Measurements from ENCODE around the gene VAT1L.

VAT1L gene

DNA sequence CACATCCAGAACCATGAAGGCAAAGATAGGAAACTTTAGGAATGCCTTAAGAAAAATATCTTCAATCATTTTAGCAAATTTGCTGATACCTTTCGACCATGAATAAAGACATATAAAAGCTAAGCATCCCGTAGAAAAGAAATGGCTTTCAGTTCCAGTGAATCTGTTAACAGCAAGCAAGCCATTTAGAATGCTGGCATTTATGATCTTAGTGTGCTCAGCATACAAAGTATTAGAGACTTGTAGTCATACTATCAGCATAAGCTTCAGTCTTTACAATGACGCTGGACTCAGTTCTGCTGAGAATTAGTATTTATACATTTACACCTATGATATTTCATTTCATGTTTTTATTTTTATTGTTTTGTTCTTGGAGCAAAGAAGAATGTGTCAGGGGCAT is 38.7 kb downstream of the VAT1L start:
- H3K4me2 ChIP-seq (ENCODE audit: insufficient read depth, low read length) = no peak overlapping the region
- ATAC-seq (ENCODE audit: insufficient read depth, low read depth) (no peak), DNase-seq (no peak)
- H4K20me1 ChIP-seq (ENCODE audit: insufficient read depth, low read length) = no peaks in the 10 kb centered on the region
- H3K9ac ChIP-seq (ENCODE audit: low read depth, low read length) = no peak overlapping the region
- no peaks in the 10 kb centered on the region for H3K9me3 ChIP-seq (ENCODE audit: insufficient read depth, low read length, severe bottlenecking)
- H3K79me2 ChIP-seq (ENCODE audit: insufficient read depth, low read length) = no peaks in the 10 kb centered on the region
- H3K27me3 ChIP-seq (ENCODE audit: insufficient read depth, low read length, poor library complexity) = no peaks in the 10 kb centered on the region
- TF ChIP-seq, protein P1, sequence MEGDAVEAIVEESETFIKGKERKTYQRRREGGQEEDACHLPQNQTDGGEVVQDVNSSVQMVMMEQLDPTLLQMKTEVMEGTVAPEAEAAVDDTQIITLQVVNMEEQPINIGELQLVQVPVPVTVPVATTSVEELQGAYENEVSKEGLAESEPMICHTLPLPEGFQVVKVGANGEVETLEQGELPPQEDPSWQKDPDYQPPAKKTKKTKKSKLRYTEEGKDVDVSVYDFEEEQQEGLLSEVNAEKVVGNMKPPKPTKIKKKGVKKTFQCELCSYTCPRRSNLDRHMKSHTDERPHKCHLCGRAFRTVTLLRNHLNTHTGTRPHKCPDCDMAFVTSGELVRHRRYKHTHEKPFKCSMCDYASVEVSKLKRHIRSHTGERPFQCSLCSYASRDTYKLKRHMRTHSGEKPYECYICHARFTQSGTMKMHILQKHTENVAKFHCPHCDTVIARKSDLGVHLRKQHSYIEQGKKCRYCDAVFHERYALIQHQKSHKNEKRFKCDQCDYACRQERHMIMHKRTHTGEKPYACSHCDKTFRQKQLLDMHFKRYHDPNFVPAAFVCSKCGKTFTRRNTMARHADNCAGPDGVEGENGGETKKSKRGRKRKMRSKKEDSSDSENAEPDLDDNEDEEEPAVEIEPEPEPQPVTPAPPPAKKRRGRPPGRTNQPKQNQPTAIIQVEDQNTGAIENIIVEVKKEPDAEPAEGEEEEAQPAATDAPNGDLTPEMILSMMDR (IDR thresholded peaks at IDR 0.05; ENCODE audit: borderline replicate concordance, extremely low read depth, low read length, poor library complexity, severe bottlenecking) = no peak
- TF ChIP-seq EZH2 (IDR thresholded peaks at IDR 0.05; ENCODE audit: borderline replicate concordance, low read depth, low read length, severe bottlenecking) = no peak
- H3K36me3 ChIP-seq (ENCODE audit: insufficient read depth, low read length) = no peaks in the 10 kb centered on the region
- H3K4me1 ChIP-seq (ENCODE audit: insufficient read depth, low read length) = no peaks in the 10 kb centered on the region
- H3K27ac ChIP-seq (ENCODE audit: low read length) = no peak overlapping the region
- no peak overlapping the region for H3K4me3 ChIP-seq (ENCODE audit: low read depth in 1 of 2, low read length in 2 of 2)
- no peak overlapping the region for H2AFZ ChIP-seq (ENCODE audit: low read depth, low read length)

DNA sequence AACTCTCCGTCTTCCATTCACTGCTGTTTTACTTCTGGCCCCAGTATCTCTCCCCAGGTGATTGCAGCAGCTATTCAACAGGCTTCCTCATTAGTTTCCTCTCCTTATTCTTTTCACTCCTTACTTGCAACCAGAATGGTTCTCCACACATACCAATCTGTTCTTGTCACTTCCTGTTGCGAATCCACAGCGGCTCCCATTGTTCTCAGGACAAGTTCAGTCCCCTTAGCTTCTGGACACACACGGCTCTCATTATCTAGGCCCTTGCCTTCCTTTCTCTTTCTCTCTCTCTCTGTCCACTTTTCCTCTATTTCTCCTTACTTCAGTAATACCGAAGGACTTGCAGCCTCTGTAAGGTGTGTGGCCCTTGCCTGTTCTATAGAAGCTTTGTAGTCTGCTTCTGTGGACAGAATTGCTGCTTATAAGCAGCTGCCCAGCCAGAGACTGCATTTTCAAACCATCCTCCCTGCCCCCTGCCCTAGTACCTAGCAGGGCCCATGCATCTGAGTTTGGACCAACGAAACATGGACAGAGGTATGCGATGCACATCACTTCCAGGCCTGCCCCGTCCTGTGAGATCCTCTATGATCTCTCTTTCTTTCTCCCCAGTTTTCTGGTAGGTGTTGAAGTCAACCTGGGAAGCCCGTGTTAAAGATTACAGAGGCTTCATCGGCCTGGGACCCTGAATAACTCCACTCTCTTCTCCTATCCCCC is 45.7 kb downstream of the VAT1L start:
- no peak overlapping the region for H3K4me3 ChIP-seq (ENCODE audit: low read depth in 1 of 2, low read length in 2 of 2)
- H3K79me2 ChIP-seq (ENCODE audit: insufficient read depth, low read length) = no peaks in the 10 kb centered on the region
- H3K9me3 ChIP-seq (ENCODE audit: insufficient read depth, low read length, severe bottlenecking) = no peaks in the 10 kb centered on the region
- no peaks in the 10 kb centered on the region for H4K20me1 ChIP-seq (ENCODE audit: insufficient read depth, low read length)
- H3K27ac ChIP-seq (ENCODE audit: low read length) = no peak overlapping the region
- no peak for ATAC-seq (ENCODE audit: insufficient read depth, low read depth)
- TF ChIP-seq EZH2 (IDR thresholded peaks at IDR 0.05; ENCODE audit: borderline replicate concordance, low read depth, low read length, severe bottlenecking) = no peak
- TF ChIP-seq, protein P1 (IDR thresholded peaks at IDR 0.05; ENCODE audit: borderline replicate concordance, extremely low read depth, low read length, poor library complexity, severe bottlenecking) = no peak
- H3K9ac ChIP-seq (ENCODE audit: low read depth, low read length) = no peak overlapping the region
- H3K4me1 ChIP-seq (ENCODE audit: insufficient read depth, low read length) = no peaks in the 10 kb centered on the region
- H3K36me3 ChIP-seq (ENCODE audit: insufficient read depth, low read length) = no peaks in the 10 kb centered on the region
- no peak overlapping the region for H3K4me2 ChIP-seq (ENCODE audit: insufficient read depth, low read length)
- no peak overlapping the region for H2AFZ ChIP-seq (ENCODE audit: low read depth, low read length)
- H3K27me3 ChIP-seq (ENCODE audit: insufficient read depth, low read length, poor library complexity) = no peaks in the 10 kb centered on the region
- no peak for DNase-seq

DNA sequence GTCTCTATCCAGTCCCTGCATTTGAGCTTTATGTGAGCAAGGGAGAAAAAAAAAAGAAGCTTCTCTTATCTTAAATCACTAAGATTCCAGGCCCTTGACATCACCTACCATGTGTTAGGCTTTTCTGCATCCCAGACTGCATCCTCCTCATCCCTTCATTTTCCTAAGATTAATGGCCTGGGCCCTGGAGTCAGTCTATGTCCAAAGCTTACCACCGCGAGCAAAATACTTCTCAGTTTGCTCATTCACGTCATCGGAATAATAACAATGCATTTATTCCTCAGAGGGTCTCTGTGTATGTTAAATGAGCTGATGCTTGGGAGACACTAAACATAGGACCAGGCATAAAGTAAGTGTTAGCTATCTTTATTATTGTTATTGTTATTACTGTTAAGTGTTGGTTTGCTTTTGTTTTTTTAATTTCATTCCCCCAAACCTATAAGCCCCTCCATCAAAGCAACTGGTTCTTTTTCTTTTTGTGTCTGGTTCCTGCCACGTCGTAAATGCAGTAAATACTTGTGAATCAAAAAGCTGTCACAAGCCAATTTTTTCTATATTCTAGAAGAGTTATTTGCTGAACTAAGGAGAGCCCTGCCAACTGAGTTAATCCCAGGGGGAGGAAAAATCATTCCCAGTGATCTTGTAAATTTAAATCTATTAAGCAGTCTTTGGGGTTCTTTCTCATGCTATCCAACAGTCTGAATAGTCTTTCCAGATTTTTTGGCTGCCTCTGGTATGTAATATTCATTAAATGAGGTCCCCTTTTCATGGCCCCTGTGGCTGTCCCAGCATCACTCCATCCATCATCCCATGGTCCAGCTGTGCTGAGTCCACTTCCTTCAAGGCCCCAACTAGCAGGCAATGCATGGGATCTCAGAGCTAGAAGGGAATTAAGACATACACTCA is 46.5 kb downstream of the VAT1L start:
- no peaks in the 10 kb centered on the region for H3K27me3 ChIP-seq (ENCODE audit: insufficient read depth, low read length, poor library complexity)
- H2AFZ ChIP-seq (ENCODE audit: low read depth, low read length) = no peak overlapping the region
- ATAC-seq (ENCODE audit: insufficient read depth, low read depth) = no peak
- H3K4me2 ChIP-seq (ENCODE audit: insufficient read depth, low read length) = no peak overlapping the region
- H3K27ac ChIP-seq (ENCODE audit: low read length) = no peak overlapping the region
- H4K20me1 ChIP-seq (ENCODE audit: insufficient read depth, low read length) = no peaks in the 10 kb centered on the region
- no peaks in the 10 kb centered on the region for H3K36me3 ChIP-seq (ENCODE audit: insufficient read depth, low read length)
- no peak overlapping the region for H3K9ac ChIP-seq (ENCODE audit: low read depth, low read length)
- no peak overlapping the region for H3K4me3 ChIP-seq (ENCODE audit: low read depth in 1 of 2, low read length in 2 of 2)
- no peaks in the 10 kb centered on the region for H3K79me2 ChIP-seq (ENCODE audit: insufficient read depth, low read length)
- no peak for TF ChIP-seq EZH2 (IDR thresholded peaks at IDR 0.05; ENCODE audit: borderline replicate concordance, low read depth, low read length, severe bottlenecking)
- TF ChIP-seq, protein P1 (IDR thresholded peaks at IDR 0.05; ENCODE audit: borderline replicate concordance, extremely low read depth, low read length, poor library complexity, severe bottlenecking) = no peak
- DNase-seq = no peak
- H3K9me3 ChIP-seq (ENCODE audit: insufficient read depth, low read length, severe bottlenecking) = no peaks in the 10 kb centered on the region
- H3K4me1 ChIP-seq (ENCODE audit: insufficient read depth, low read length) = no peaks in the 10 kb centered on the region
